Bone marrow (tissue), 2 donors: ENCODE results near the gene DUS3L.
A peak's percentile ranks its signal among the peaks of the same experiment; 100 is the strongest.

Source experiments
- DNase-seq, 2 donors: peaks; one replicate each; lab custom pipeline; 2025; lab: John Stamatoyannopoulos, UW

Gene DUS3L

DNA sequence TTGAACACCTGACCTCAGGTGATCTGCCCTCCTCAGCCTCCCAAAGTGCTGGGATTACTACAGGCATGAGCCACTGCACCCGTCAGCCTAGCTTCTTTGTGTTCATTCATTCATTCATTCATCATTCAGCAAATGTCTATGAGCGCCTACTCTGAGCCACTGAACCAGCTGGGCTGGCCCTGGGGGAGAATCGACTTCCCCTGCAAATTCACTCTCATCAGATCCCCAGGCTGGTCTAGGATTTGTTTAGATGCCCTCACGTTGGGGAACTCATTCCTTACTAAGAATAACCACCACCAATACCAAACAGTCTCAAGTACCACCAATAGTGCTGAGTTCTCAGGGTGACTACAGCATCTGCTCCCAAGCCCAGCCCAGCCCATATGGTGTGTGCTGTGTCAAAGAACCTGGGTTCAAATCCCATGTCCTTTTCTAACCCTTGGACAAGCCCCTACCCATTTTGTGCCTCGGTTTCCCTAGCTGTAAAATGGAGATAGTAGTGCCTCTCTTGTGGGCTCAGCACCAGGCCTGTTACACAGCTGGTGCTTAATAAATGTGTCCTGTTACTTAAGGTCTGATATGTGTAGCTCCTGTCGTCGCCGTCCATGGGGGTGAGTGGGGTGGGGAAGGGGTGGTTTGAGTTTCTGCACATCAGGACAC lies 30.7 kb upstream of the DUS3L start:
- no peak for DNase-seq

- DNase-seq: no peak
Measured at GRCh38 chr19:5820785-5821184, 29.8 kb upstream of the DUS3L start.

DNA sequence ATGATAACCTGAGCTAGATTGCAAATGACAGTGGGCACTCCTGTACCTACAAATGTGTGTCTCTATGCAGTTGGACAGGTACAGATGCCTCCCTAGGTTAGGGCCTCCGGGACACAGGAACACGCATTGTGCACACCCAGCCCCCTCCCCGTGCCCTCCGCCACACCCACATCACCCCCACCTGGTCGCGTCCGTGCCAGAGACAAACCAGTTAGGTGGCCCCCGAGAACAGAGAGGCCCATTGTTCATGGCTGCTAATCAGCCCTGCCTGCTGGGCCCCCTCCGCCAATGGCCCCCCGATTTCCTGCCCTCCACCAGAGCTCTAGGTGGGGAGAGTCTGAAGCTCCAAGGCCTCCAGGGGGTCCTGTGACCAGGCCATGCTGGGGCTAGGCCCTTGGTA lies 27.6 kb upstream of the DUS3L start:
- DNase-seq: no peak

DNA sequence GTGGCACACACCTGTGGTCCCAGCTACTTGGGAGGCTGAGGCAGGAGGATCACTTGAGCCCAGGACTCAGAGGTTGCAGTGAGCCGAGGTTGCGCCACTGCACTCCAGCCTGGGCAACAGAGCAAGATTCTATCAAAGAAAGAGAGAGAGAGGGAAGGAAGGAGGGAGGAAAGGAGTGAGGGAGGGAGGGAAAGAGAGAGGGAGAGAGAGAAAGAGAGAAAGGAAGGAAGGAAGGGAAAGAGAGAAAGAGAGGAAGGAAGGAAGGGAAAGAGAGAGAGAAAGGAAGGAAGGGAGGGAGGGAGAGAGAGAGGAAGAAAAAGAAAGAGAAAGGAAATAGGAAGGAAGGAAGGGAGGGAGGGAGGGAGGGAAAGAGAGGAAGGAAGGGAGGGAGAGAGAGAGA lies 26.3 kb upstream of the DUS3L start:
- no peak for DNase-seq

DNA sequence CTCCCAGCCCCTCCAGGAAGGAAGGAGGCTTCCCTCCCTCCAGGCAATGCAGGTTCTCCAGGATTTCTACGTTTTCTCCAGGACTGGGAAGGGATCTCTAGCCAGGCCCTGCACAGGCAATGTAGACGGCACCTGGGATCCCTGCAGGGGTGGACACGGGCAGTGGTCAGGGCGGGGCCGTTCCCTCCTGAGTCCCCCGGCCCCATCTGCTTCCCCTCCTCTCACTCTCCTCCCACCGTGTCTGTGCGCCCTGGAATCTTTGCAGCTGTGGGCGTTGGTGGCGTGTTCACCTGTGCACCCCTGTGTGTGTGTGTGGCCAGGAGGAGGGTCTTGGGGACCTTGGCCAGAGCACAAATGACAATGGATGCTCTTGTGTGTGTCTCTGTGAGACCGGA lies 23.9 kb upstream of the DUS3L start:
- DNase-seq: no peak

GRCh38 chr19:5814123-5814851 lies 23.3 kb upstream of the DUS3L start:
- DNase-seq: no peak

DNA sequence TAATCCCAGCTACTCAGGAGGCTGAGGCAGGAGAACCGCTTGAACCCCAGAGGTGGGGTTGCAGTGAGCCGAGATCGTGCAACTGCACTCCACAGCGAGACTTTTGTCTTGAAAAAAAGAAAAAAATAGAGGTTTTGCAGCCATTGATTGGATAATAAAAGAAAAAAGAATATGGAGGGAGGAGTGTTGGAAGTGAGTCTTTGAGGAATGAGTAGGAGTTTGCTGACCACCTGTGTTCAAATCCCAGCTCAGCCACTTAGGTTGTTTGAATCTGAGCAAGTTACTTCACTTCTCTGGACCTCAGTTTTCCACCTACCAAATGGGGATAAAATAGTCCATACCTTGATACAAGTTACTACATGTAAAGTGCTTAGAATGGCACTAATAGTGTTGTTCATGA lies 20.2 kb upstream of the DUS3L start:
- no peak for DNase-seq

DNA sequence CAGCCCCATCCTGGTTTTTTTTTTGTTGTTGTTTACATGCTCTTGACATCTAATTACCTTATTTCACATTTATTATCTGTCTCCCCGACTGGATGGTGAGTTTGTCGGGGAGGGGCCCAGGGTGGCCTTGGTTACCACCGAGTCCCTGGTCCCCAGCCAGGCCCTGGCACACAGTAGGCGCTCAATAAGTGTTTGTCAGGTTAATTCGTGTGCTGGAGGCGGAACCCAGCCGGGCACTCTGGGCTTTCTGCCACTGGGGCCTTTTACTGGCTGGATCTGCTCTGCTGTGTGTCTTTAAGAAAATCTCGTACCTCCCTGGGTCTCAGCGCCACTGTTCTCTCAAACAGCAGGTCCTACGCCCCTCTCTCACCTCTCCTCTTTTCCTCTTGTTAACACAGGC lies 18.5 kb upstream of the DUS3L start:
- DNase-seq: no peak

DNA sequence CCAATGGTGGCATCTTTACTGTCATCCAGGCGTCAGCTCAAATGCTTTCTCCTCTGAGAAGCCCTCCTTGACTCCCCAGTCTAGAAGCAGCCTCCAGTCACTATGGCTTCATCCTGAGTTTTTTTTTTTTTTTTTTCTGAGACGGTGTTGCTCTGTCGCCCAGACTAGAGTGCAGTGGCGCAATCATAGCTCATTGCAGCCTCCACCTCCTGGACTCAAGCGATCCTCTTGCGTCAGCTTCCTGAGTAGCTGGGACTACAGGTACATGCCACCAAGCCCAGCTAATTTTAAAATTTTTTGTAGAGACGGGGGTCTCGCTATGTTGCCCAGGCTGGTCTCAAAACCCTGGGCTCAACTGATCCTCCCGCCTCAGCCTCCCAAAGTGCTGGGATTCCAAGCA lies 18.1 kb upstream of the DUS3L start:
- DNase-seq: no peak

DNA sequence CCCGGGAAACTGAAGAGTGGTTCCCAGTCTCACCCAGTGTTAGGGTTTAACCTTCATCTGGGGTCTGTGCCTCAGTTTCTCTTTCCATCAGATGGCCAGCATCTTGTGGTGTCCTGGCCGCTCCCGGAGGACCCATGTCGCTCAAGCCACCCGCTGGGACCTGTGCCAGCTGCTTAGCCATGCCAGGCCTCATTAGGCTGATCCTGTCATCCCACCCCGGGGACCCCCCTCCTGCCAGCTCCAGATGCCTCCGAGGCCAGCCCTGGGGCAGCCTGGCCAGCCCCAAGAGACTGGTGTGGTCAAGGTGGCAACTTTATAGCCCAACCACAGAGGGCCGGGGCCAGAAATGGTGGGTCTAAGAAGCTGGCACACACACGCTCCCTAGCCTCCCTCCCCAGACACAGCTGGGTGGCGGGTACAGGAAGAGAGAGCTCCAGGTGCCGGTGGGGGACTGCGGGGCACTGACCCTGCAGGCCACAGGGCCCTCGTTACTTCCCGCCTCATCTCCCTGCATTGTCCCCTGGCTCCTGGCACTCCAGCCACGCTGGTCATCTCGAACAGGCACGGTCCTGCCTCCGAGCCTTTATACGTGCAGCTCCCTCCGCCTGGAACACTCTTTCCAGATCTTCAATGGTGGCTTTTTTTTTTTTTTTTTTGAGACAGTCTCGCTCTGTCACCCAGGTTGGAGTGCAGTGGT lies 17.3 kb upstream of the DUS3L start:
- no peak for DNase-seq

DNA sequence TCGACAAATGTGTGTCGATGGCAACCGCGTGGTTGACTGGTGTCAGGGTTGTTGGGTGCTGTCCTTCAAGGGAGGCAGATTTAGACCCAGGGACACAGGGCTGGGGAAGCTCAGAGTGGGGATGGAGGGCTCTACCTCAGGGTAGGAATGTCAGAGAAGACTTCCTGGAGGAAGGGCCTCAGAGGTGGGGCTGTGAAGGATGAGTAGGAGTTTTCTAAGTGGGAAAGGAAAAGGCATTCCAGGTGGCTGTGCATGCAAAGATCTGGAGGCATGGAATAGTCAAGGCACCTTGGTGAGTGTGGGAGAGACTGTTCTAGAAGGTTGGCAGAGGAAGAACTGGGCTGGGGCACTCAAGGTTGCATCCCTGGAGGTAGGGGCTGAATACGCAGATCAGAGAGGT lies 15.9 kb upstream of the DUS3L start:
- DNase-seq: no peak

- DNase-seq: no peak
Measured at GRCh38 chr19:5806133-5806489, 15.1 kb upstream of the DUS3L start.

DNA sequence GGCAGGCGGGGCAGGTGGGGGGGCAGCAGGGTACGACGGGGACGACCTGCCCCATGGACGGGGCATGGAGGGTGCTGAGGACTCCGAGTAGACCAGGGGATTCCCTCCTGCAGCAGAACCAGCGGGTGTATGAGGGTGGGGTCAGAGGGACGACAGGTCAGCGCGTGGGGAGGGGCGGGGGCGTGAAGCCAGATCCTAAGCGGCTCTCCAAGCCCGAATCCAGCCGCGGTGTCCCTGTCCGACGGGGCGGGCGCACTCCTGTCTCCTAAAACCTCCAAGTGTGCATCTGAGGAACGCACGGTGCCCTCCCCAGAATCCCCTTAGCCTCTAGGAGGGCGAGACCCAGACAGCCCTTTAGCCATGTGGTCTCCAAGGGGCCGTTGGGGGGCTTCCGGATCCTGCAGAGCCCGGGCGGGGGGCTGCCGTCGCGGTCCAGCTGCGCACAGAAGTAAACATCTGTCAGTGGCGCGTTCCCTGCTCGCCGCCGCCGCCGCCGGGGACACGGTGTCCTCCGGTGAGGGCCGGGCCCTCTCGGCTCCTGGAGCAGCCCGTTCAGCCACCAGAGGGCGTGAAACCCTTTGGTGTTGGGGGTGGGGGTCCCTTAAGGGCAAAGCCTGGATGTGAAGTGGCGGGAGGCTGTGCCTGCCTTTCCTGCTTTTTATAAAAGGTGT lies 14.6 kb upstream of the DUS3L start:
- DNase-seq: peak in 1 of 2 donors; percentile 37

- DNase-seq: no peak
Measured at GRCh38 chr19:5804516-5805461, 13.8 kb upstream of the DUS3L start, which contains the start of gene NRTN. Gene NRTN (plus strand): TSS chr19:5805067. CDS start chr19:5824166, 19,099 bp downstream.

DNA sequence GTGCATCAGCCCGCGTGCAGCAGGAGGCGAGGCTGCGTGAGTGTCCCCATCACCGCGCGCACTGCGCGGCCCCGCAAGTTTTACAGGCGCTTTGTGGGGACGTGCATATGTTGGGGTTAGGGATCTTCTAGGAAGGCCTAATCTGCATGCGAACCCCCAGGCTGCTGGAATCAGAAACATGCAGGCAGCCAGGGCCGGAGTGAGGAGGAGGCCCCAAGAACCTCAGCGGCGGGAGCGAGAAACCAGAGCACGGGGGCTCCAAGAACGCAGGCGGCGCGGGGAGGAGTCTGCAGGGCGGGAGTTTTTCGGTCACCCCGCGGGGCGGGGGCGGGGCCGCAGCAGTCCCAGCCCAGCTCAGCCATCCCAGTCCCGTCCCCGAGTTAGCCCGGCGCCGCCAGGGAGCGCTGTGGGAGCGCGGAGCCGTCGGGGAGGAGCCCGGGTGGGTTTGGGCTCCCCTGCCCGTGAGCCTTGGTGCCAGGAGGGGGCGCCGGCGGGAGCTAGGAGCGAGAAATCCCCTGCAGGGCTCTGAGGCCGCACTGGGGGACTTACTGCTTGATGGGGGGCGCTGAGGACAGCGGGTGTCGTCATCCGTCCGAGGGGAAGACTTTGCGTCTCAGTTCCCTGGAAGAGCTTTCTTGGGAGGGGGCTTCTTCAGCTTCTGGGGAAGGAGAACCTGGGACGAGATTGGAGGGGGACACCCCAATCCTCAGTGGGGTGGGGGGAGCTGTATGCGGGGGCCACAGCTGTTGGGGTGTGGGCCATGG lies 13.0 kb upstream of the DUS3L start:
- peak; percentile 81 to 83 for DNase-seq

- DNase-seq: no peak
Measured at GRCh38 chr19:5803441-5803751, 12.4 kb upstream of the DUS3L start.

DNA sequence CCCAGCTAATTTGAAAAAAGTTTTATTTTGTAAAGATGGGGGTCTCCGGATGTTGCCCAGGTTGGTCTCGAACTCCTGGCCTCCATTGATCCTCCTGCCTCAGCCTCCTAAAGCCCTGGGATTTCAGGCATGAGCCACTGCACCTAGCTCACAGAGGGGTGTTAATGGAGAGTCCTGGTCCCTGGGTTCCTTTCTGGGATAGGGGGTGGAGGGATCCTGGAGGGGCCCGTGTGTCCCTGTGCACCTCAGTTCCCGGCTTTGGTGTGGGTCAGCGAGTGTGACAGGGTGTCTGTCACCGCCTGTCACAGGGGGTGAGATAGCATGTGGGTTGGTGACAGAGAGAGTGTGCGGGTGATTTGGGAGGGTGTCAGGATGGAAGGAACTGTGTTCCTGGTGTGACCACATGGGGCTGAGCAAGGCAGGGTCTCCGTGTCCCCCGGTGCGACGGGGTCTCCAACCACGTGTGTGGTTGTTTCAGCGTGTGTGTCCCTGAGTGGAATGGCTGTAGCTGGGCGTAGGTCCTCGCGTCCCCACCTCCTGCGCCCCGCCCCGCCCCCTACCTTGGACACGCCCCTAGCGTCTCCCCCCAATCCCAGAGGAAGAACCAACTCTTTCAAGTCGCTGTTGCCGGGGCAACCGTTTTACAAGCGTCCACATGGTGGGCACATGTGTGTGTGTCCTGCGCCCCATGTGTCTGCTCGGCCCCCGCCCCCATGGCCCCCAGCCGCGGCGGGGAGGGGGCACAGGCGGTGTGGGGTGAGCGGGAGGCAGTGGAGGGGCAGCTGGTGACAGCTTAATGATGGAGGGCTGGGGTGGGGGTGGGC lies 11.0 kb upstream of the DUS3L start:
- DNase-seq: no peak

DNA sequence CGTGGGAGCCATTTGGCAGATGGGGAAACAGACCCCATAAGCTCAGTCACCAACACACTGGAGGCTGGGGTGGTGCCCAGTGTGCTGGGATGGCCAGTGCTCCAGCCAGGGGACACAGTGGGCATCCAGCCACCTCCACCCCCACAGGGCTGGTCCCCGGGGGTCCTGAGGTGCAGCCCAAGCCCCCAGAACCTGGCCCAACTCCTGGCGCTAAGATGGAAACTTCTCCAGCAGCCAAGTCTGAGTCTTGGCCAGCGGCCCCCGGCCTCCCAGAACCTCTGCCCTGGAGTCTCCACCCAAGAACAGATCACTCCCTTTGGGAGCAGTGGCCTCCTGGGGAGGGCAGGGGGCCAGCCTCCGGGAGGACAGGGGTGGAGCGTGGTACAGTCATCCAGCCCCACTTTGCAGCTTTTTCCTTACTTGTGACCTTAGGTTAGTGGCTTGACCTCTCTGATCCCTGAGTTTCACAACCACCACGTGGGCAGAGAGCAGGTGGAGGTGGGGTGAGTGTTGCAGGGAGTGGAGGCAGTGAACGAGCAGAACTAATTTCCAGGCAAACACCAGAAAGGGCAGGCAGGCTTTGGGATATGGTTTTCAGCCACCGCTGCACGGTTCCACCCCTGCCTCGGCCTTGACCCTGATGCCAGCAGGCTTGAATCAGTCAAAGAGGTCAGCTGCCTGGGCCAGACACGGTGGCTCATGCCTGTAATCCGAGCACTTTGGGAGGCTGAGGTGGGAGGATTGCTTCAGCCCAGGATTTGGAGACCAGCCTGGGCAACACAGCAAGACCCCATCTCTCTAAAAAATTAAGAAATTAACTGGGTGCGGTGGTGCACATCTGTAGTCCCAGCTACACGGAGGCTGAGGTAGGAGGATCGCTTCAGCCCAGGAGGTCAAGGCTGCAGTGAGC lies 9.7 kb upstream of the DUS3L start:
- DNase-seq: no peak
